Activated naive CD8-positive, alpha-beta T cell treated with anti-CD3 and anti-CD28 coated beads, Interleukin-2, amount 10 ng/mL, durations not matched to agents 7 days and 5 days (primary cell): Measurements from ENCODE around the gene COL12A1. TPM values are rescaled to one million over a fixed set of nuclear protein-coding genes. Genes with fewer than 3 reads are reported as not detected.
A peak's percentile ranks its signal among the peaks of the same experiment; 100 is the strongest.

Experiments
- ATAC-seq: fragments of 150-1000 bp; cut with Tn5 transposase; one replicate; pipeline ENCODE4 v1.10.0; 2021; ENCODE audit warnings: low read depth, moderate library complexity
- POLR2A ChIA-PET: fragments of 350-600 bp; sonication (Branson Sonifier 250); formaldehyde crosslinking; loops from one replicate; lab custom pipeline; 2021; ENCODE audit warnings: antibody characterized with exemption; lab: Charles Lee
- DNase-seq: peaks from one replicate; pipeline ENCODE4 v3.0.0; 2021
- H3K27ac Mint-ChIP-seq: one replicate; pipeline ENCODE4 v1.8.0; 2022; ENCODE audit warnings: mild to moderate bottlenecking, mixed read lengths
- H3K27me3 Mint-ChIP-seq: one replicate; pipeline ENCODE4 v1.8.0; 2022; ENCODE audit warnings: mild to moderate bottlenecking, moderate library complexity, mixed read lengths
- H3K36me3 Mint-ChIP-seq: one replicate; pipeline ENCODE4 v1.8.0; 2021; ENCODE audit warnings: mild to moderate bottlenecking, mixed read lengths
- H3K4me1 Mint-ChIP-seq: one replicate; pipeline ENCODE4 v1.8.0; 2021; ENCODE audit warnings: mixed read lengths
- H3K4me3 Mint-ChIP-seq: one replicate; pipeline ENCODE4 v1.8.0; 2022; ENCODE audit warnings: mild to moderate bottlenecking, moderate library complexity, mixed read lengths
- H3K9me3 Mint-ChIP-seq: one replicate; pipeline ENCODE4 v1.8.0; 2021; ENCODE audit warnings: mixed read lengths
- total RNA-seq, 2 experiments: library from RNA; stranded (reverse); gene quantifications; one replicate each; pipeline ENCODE4 v1.2.3, GENCODE V29; 2021

Gene COL12A1
- total RNA-seq, 2 experiments from 2014 or later, result not detected

DNA sequence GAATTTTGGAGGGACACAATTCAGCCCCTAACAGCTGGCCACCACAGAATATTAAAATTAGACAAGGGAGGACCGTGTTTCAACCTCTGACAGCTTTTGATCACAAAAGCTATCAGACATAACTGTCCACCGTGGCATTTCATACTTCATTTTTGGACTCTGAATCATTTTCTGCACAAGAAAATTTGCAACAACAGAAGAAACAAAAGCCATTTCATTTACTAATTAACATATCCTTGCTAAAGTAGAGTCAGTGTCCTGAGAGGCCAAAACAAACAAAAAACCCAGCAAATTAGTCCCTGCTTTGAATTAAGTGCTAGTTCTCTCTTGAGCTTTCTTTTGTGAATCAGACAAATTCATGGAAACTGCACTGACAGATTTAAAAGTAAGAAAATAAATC, 17.6 kb upstream of the COL12A1 start:
- no peaks in the 10 kb centered on the region for H3K9me3 Mint-ChIP-seq
- H3K27ac Mint-ChIP-seq, result no peak overlapping the region
- DNase-seq (no peak), ATAC-seq (no peak)
- peaks cover 14% of the 10 kb centered on the region for H3K27me3 Mint-ChIP-seq
- H3K4me1 Mint-ChIP-seq, result peaks cover 4% of the 10 kb centered on the region
- H3K36me3 Mint-ChIP-seq, result no peaks in the 10 kb centered on the region
- POLR2A ChIA-PET, result no interaction called here
- H3K4me3 Mint-ChIP-seq, result no peak overlapping the region

GRCh38 chr6:75222261-75222660, 16.4 kb upstream of the COL12A1 start:
- no peaks in the 10 kb centered on the region for H3K9me3 Mint-ChIP-seq
- H3K36me3 Mint-ChIP-seq, result no peaks in the 10 kb centered on the region
- DNase-seq (no peak), ATAC-seq (no peak)
- peaks cover 21% of the 10 kb centered on the region for H3K27me3 Mint-ChIP-seq
- no peak overlapping the region for H3K27ac Mint-ChIP-seq
- H3K4me3 Mint-ChIP-seq, result no peak overlapping the region
- POLR2A ChIA-PET, result no interaction called here
- H3K4me1 Mint-ChIP-seq, result peaks cover 4% of the 10 kb centered on the region

GRCh38 chr6:75221116-75221515, 15.3 kb upstream of the COL12A1 start:
- Mint-ChIP-seq H3K4me1 (peaks cover 2% of the 10 kb centered on the region), H3K27me3 (peaks cover 24% of the 10 kb centered on the region), H3K36me3 (no peaks in the 10 kb centered on the region), H3K27ac (no peak overlapping the region), H3K9me3 (no peaks in the 10 kb centered on the region), H3K4me3 (no peak overlapping the region)
- DNase-seq (no peak), ATAC-seq (no peak)
- POLR2A ChIA-PET, result no interaction called here

- ATAC-seq (no peak), DNase-seq (no peak)
- Mint-ChIP-seq H3K4me1 (no peaks in the 10 kb centered on the region), H3K27me3 (peaks cover 24% of the 10 kb centered on the region), H3K27ac (no peak overlapping the region), H3K9me3 (no peaks in the 10 kb centered on the region), H3K4me3 (no peak overlapping the region), H3K36me3 (no peaks in the 10 kb centered on the region)
- POLR2A ChIA-PET, result no interaction called here
Observed at GRCh38 chr6:75220357-75220756, 14.5 kb upstream of the COL12A1 start.

DNA sequence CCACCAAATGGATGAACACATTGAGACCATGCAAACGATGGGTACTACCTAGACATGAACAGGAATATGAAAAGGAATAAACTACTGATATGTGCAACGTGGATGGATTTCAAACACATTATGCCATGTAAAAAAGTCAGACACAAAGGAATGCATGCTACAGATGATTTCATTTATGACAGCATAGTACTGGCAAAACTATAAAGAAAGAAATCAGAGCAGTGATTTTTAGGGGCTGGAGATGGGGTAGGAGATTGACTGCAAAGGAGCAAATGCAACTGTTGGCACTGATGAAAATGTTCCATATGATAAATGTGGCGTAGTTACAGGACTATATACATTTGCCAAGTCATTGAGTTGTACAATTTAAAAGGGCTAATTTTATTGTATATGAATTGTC, 13.4 kb upstream of the COL12A1 start:
- POLR2A ChIA-PET, result no interaction called here
- Mint-ChIP-seq H3K9me3 (no peaks in the 10 kb centered on the region), H3K27ac (no peak overlapping the region), H3K4me1 (no peaks in the 10 kb centered on the region), H3K36me3 (no peaks in the 10 kb centered on the region), H3K27me3 (peaks cover 22% of the 10 kb centered on the region), H3K4me3 (no peak overlapping the region)
- ATAC-seq, result no peak
- no peak for DNase-seq

DNA sequence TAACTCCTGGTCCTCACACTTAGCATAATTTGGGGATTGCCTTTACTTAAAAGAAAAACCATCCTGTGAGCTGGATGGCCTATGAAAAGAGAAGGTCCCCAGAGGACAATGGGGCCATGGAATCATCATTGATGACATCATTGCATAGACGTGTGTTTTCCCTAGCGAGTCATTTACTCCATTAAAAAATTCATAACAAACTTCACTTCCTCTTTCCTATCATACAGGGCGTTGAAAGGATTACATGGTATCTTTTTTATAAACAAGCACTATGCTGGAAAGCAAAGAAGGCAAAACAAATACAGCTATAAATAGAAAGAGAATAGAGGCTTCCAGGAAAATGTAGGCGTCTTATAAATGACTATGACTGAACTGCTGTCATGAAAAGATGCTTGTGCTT, 11.3 kb upstream of the COL12A1 start:
- peaks cover 23% of the 10 kb centered on the region for H3K27me3 Mint-ChIP-seq
- POLR2A ChIA-PET, result no interaction called here
- H3K4me3 Mint-ChIP-seq, result no peak overlapping the region
- no peaks in the 10 kb centered on the region for H3K9me3 Mint-ChIP-seq
- H3K4me1 Mint-ChIP-seq, result no peaks in the 10 kb centered on the region
- ATAC-seq (no peak), DNase-seq (no peak)
- H3K27ac Mint-ChIP-seq, result no peak overlapping the region
- H3K36me3 Mint-ChIP-seq, result no peaks in the 10 kb centered on the region

DNA sequence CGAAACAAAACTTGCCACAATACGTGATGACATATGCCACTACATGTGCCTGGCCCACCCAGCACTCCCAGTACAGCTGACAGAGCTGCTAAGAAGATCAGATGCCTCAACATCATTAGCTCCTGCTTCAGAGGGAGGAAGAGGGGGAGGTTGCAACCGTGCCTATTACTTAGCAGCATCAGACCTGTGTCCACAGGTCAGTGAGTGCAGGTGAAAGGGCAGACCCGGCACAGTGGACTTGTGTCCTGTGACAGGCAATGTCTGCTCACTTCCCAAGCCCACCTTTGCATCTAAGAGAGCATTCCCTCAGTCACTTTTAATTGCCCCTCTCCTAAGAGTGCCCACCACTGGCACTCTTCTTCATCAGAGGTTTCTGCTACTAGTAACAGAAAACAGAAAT, 9.4 kb upstream of the COL12A1 start:
- Mint-ChIP-seq H3K4me1 (no peaks in the 10 kb centered on the region), H3K27me3 (peaks cover 25% of the 10 kb centered on the region)

GRCh38 chr6:75213732-75214131, 7.9 kb upstream of the COL12A1 start:
- no peak for ATAC-seq
- no peak overlapping the region for H3K4me3 Mint-ChIP-seq
- POLR2A ChIA-PET, result no interaction called here

More for the DNA sequence above, 9.4 kb upstream of the COL12A1 start:
- POLR2A ChIA-PET, result no interaction called here
- H3K36me3 Mint-ChIP-seq, result no peaks in the 10 kb centered on the region
- ATAC-seq, result no peak
- no peak overlapping the region for H3K27ac Mint-ChIP-seq
- no peak overlapping the region for H3K4me3 Mint-ChIP-seq
- no peaks in the 10 kb centered on the region for H3K9me3 Mint-ChIP-seq
- no peak for DNase-seq

GRCh38 chr6:75213112-75213511, 7.3 kb upstream of the COL12A1 start:
- DNase-seq (no peak), ATAC-seq (no peak)
- no peaks in the 10 kb centered on the region for H3K9me3 Mint-ChIP-seq
- no peak overlapping the region for H3K4me3 Mint-ChIP-seq
- no peak overlapping the region for H3K27ac Mint-ChIP-seq
- H3K27me3 Mint-ChIP-seq, result peaks cover 30% of the 10 kb centered on the region
- POLR2A ChIA-PET, result no interaction called here
- peaks cover 8% of the 10 kb centered on the region for H3K4me1 Mint-ChIP-seq
- peaks cover under 1% of the 10 kb centered on the region for H3K36me3 Mint-ChIP-seq

More at GRCh38 chr6:75213732-75214131, 7.9 kb upstream of the COL12A1 start:
- no peaks in the 10 kb centered on the region for H3K36me3 Mint-ChIP-seq
- peaks cover 5% of the 10 kb centered on the region for H3K4me1 Mint-ChIP-seq
- DNase-seq, result no peak
- no peak overlapping the region for H3K27ac Mint-ChIP-seq
- H3K27me3 Mint-ChIP-seq, result peaks cover 26% of the 10 kb centered on the region
- no peaks in the 10 kb centered on the region for H3K9me3 Mint-ChIP-seq

DNA sequence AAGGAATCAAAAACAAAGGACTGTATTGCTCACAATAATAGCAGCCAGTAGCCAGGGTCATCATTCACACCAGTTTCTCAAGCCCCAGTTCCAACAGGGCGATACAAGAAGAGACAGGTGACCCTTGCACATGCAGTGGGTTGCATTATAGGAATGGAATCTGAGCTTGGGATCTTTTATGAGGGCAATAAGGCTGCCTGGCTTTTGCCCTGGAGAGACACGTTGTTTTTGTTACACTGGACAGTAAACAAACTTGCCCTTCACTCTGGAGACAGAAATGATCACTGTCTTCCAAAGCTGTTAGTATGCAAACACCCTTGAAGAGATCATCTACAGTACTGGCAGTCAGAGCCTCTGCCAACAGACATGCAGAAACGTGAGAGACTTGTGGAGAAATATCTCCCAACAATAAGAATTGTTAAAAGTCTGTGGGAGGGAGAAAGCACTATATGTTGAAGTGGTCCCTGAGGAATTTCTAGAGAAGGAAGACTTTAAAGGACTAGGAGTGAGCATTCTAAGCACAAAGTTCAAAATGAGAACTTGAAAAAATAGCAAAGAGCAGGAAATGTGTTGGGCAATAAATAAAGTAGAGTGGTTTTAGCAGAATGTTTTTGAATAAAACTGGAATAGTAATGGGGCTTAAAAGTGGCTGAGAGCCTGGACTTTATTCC, 6.2 kb upstream of the COL12A1 start:
- Mint-ChIP-seq H3K27ac (no peak overlapping the region), H3K4me3 (no peak overlapping the region), H3K9me3 (no peaks in the 10 kb centered on the region), H3K27me3 (peaks cover 33% of the 10 kb centered on the region), H3K36me3 (peaks cover 1% of the 10 kb centered on the region), H3K4me1 (peaks cover 18% of the 10 kb centered on the region)
- POLR2A ChIA-PET, result no interaction called here
- ATAC-seq (no peak), DNase-seq (no peak)

- POLR2A ChIA-PET, result no interaction called here
- Mint-ChIP-seq H3K27me3 (peaks cover 42% of the 10 kb centered on the region), H3K4me1 (peaks cover 26% of the 10 kb centered on the region), H3K9me3 (no peaks in the 10 kb centered on the region), H3K36me3 (peaks cover 1% of the 10 kb centered on the region), H3K27ac (no peak overlapping the region), H3K4me3 (no peak overlapping the region)
- DNase-seq (no peak), ATAC-seq (no peak)
Observed at GRCh38 chr6:75210885-75211739, 5.3 kb upstream of the COL12A1 start.

DNA sequence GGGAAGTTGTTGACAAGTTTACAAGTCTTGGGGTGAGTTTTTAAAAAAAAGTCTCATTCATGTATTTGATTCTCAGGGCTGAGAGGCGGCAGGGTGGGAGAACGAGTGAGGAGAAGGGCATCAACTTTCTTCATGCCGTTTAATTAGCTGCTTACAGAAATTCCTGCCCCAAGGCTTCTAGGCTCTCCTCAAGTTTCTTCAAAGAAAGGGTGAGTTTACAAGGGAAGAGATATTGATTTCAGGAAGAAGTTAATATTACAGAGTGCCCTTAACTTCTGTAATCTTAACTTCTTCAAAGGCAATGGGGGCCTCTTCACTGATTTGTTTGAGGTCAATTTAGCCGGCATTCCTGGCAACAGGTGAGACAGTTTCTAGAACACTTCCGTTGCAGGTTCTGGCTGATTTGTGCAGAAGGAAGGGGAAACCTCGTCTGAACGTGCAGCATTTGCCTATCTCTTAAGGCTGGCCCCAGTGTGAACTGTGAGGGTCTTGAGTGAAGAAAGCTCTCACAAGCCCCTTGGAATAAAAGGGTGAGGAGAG, 3.4 kb upstream of the COL12A1 start:
- no peak for ATAC-seq
- peak overlapping the region; percentile 57 for H3K4me3 Mint-ChIP-seq
- peaks cover 1% of the 10 kb centered on the region for H3K36me3 Mint-ChIP-seq
- no peaks in the 10 kb centered on the region for H3K9me3 Mint-ChIP-seq
- DNase-seq, result no peak
- POLR2A ChIA-PET, result no interaction called here
- H3K27me3 Mint-ChIP-seq, result peaks cover 60% of the 10 kb centered on the region
- peaks cover 40% of the 10 kb centered on the region for H3K4me1 Mint-ChIP-seq
- no peak overlapping the region for H3K27ac Mint-ChIP-seq

DNA sequence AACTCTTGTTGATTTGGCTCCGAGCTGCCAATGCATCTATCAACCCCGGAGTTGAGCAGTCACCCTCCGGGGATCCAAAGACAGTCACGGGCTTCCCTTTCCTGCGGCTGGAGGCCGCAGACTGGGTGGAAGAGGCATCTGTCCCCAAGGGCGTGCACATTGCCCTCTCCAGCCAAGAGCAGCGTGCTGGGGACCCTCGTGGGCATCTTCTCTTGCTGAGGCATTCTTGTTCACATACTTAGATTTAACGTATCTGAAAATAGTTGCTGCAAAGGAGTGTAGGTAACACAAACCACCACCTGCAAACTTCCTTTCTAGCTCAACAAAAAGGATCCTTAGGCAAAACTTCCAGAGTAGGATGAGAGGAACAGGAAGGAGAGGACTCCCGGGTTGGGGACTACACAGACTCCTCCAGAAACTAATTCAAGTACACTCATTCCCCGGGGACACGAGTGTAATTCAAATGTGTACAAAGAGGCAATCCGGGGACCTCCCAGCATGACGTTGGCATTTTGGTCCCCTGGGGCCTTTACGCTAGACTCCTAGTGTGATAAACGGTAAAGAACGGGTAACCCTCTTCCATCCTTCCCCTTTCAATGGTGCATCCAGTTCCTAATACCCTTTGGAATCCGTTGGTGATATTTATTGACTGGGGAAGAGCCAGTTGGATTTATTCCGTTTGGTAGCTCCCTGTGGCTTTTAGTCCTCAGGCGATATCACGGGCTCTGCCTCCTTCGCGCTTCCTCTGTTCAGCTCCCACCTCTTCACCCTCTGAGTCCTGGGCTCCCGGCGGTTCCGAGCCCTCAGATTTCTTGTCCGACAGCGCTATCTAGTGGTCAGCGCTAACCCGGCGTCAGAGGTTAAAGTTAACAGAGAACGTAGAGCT, 2.7 kb upstream of the COL12A1 start:
- POLR2A ChIA-PET, result no interaction called here
- Mint-ChIP-seq H3K27ac (no peak overlapping the region), H3K4me1 (peaks cover 43% of the 10 kb centered on the region), H3K36me3 (peaks cover 1% of the 10 kb centered on the region), H3K27me3 (peaks cover 64% of the 10 kb centered on the region), H3K9me3 (no peaks in the 10 kb centered on the region), H3K4me3 (peak overlapping the region; percentile 57)
- ATAC-seq, result peak; percentile 80
- peak; percentile 78 for DNase-seq
